ENCODE data around the gene TBCEL.

- TF ChIP-seq TAF1 (IDR thresholded peaks at IDR 0.05; ENCODE audit: low read depth, low read length) (no peak), POLR2A (IDR thresholded peaks at IDR 0.05; ENCODE audit: low read depth, low read length) (no peak), SPI1 (IDR thresholded peaks at IDR 0.05; ENCODE audit: low read depth, low read length) (peak; percentile 63), POLR2AphosphoS5 (IDR thresholded peaks at IDR 0.05; ENCODE audit: low read depth, low read length) (no peak), POU2F2 (IDR thresholded peaks at IDR 0.05; ENCODE audit: low read depth, low read length) (no peak), PAX5 (IDR thresholded peaks at IDR 0.05; ENCODE audit: insufficient read depth, low read length, severe bottlenecking) (no peak)
Observed at GRCh38 chr11:121112498-121113455, 88.9 kb downstream of the TBCEL start.
